ENCODE results near the gene CEP135.

Gene CEP135

GRCh38 chr4:55948726-55949481 is at the start of gene CEP135:
Gene CEP135, plus strand, starts transcription at chr4:55948945. Its CDS starts 3,186 bp downstream, at chr4:55952131.
- peak within 1 kb of the TSS; percentile 80 for H3K4me3 ChIP-seq (ENCODE audit: control insufficient read depth, low read depth, low read length)
- peak; percentile 56 for TF ChIP-seq CTCF (conservative IDR thresholded peaks at IDR 0.05; ENCODE audit: control insufficient read depth, insufficient read depth, low read depth, low read length)
- peak; percentile 89 for DNase-seq (ENCODE audit: low read depth)

- no peak for TF ChIP-seq CTCF (conservative IDR thresholded peaks at IDR 0.05; ENCODE audit: control insufficient read depth, insufficient read depth, low read depth, low read length)
- no peak overlapping the region for H3K4me3 ChIP-seq (ENCODE audit: control insufficient read depth, low read depth, low read length)
- no peak for DNase-seq (ENCODE audit: low read depth)
These were observed 46.1 kb upstream of the CEP135 start for GRCh38 chr4:55902677-55903076.

- DNase-seq (ENCODE audit: low read depth), result no peak
- TF ChIP-seq CTCF (conservative IDR thresholded peaks at IDR 0.05; ENCODE audit: control insufficient read depth, insufficient read depth, low read depth, low read length), result no peak
- no peak overlapping the region for H3K4me3 ChIP-seq (ENCODE audit: control insufficient read depth, low read depth, low read length)
These were observed 45.2 kb upstream of the CEP135 start for GRCh38 chr4:55903577-55903976.

- H3K4me3 ChIP-seq (ENCODE audit: control insufficient read depth, low read depth, low read length), result no peak overlapping the region
- no peak for DNase-seq (ENCODE audit: low read depth)
- TF ChIP-seq CTCF (conservative IDR thresholded peaks at IDR 0.05; ENCODE audit: control insufficient read depth, insufficient read depth, low read depth, low read length), result no peak
These were observed 44.2 kb upstream of the CEP135 start for GRCh38 chr4:55904576-55904975.

GRCh38 chr4:55906323-55906722 is 42.4 kb upstream of the CEP135 start:
- TF ChIP-seq CTCF (conservative IDR thresholded peaks at IDR 0.05; ENCODE audit: control insufficient read depth, insufficient read depth, low read depth, low read length), result no peak
- H3K4me3 ChIP-seq (ENCODE audit: control insufficient read depth, low read depth, low read length), result no peak overlapping the region
- no peak for DNase-seq (ENCODE audit: low read depth)

GRCh38 chr4:55906989-55907388 is 41.8 kb upstream of the CEP135 start:
- TF ChIP-seq CTCF (conservative IDR thresholded peaks at IDR 0.05; ENCODE audit: control insufficient read depth, insufficient read depth, low read depth, low read length), result no peak
- H3K4me3 ChIP-seq (ENCODE audit: control insufficient read depth, low read depth, low read length), result no peak overlapping the region
- peak; percentile 46 for DNase-seq (ENCODE audit: low read depth)
